Calu3 (cell line): ENCODE results near the gene PCOLCE2. TPM values are rescaled to one million over a fixed set of nuclear protein-coding genes. Genes with fewer than 3 reads are reported as not detected.

Source experiments
- BruUV-seq: library from RNA; stranded (reverse); fragments of 400-500 nt; replicated peaks from 2 replicates; lab custom pipeline; 2021; lab: Mats Ljungman, UMichigan
- CTCF ChIA-PET: fragments of 300-600 bp; sonication (Branson Sonifier 250); formaldehyde crosslinking; loops from one replicate; lab custom pipeline; 2022; ENCODE audit warnings: antibody characterized with exemption; lab: Charles Lee
- DNase-seq: peaks from one replicate; pipeline ENCODE4 v3.0.0; 2022
- H3K27ac Mint-ChIP-seq: one replicate; pipeline ENCODE4 v1.8.0; 2022; ENCODE audit warnings: mixed read lengths; ENCODE audit not compliant: unreplicated experiment
- H3K27me3 Mint-ChIP-seq: one replicate; pipeline ENCODE4 v1.8.0; 2022; ENCODE audit warnings: mixed read lengths; ENCODE audit not compliant: unreplicated experiment
- H3K36me3 Mint-ChIP-seq: one replicate; pipeline ENCODE4 v1.8.0; 2022; ENCODE audit warnings: mild to moderate bottlenecking, moderate library complexity, mixed read lengths; ENCODE audit not compliant: insufficient read depth, unreplicated experiment
- H3K4me1 Mint-ChIP-seq: one replicate; pipeline ENCODE4 v1.8.0; 2022; ENCODE audit warnings: mild to moderate bottlenecking, low read depth, mixed read lengths; ENCODE audit not compliant: unreplicated experiment
- H3K4me3 Mint-ChIP-seq: one replicate; pipeline ENCODE4 v1.8.0; 2022; ENCODE audit warnings: mild to moderate bottlenecking, low read depth, moderate library complexity, mixed read lengths; ENCODE audit not compliant: unreplicated experiment
- H3K9me3 Mint-ChIP-seq: one replicate; pipeline ENCODE4 v1.8.0; 2022; ENCODE audit warnings: low read depth, mixed read lengths; ENCODE audit not compliant: unreplicated experiment
- CTCF ChIP-seq: fragments of 200-600 bp; IDR thresholded peaks from one replicate; pipeline ENCODE4 v1.8.0; 2022; ENCODE audit warnings: antibody characterized with exemption; ENCODE audit not compliant: unreplicated experiment
- intact Hi-C: fragments of 100-400 bp; cut with micrococcal nuclease; formaldehyde crosslinking; loops from one replicate; pipeline ENCODE4 v1.10.0; 2022; ENCODE audit not compliant: unreplicated experiment
- total RNA-seq: library from RNA; stranded (reverse); gene quantifications from 2 replicates; pipeline ENCODE4 v1.2.3, GENCODE V29; 2022

Gene PCOLCE2
- total RNA-seq, 1 experiment from 2014 or later: 9.6 TPM

DNA sequence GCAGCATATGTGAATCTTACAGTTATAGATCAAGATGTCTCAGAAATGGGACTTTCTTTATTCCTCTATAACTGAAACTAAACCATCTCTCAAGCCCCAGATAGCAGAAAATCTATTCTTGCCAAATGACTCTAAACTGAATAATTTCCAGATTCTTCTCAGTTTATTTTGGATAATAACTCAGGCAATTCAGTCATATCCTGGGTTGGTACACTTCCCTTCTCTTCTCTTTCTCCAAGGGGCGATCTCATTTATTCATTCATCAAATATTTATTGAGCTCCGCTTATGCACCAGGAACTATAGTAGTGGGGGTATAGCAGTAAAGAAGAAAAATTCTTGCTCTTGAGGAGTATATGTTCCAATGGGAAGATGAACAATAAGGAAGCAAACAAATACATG is 13.5 kb upstream of the PCOLCE2 start:
- DNase-seq: no peak
- CTCF ChIA-PET: interaction anchor here (1.3 to 1.4 kb wide), 3 partner anchors 14 to 74 kb away, joined by 4 to 7 read pairs (median 6); partner anchors contain the start of gene PCOLCE2
- no peaks in the 10 kb centered on the region for H3K27me3 Mint-ChIP-seq
- H3K36me3 Mint-ChIP-seq: no peaks in the 10 kb centered on the region
- TF ChIP-seq CTCF: no peak
- H3K4me1 Mint-ChIP-seq: peaks cover 17% of the 10 kb centered on the region
- H3K9me3 Mint-ChIP-seq: no peaks in the 10 kb centered on the region
- H3K4me3 Mint-ChIP-seq: no peak overlapping the region
- intact Hi-C loops: no loop called here
- BruUV-seq: no TSS peak
- H3K27ac Mint-ChIP-seq: no peak overlapping the region

GRCh38 chr3:142898346-142899213 is 9.7 kb upstream of the PCOLCE2 start:
- Mint-ChIP-seq H3K4me1 (peaks cover 9% of the 10 kb centered on the region), H3K27ac (no peak overlapping the region), H3K4me3 (no peak overlapping the region), H3K36me3 (no peaks in the 10 kb centered on the region), H3K27me3 (no peaks in the 10 kb centered on the region), H3K9me3 (no peaks in the 10 kb centered on the region)
- BruUV-seq: no TSS peak
- intact Hi-C loops: no loop called here
- no peak for TF ChIP-seq CTCF
- no peak for DNase-seq
- CTCF ChIA-PET: interaction anchor here (0.9 to 1.9 kb wide), 2 partner anchors 10 to 13 kb away, joined by 3 to 7 read pairs; partner anchors contain the start of gene PCOLCE2

DNA sequence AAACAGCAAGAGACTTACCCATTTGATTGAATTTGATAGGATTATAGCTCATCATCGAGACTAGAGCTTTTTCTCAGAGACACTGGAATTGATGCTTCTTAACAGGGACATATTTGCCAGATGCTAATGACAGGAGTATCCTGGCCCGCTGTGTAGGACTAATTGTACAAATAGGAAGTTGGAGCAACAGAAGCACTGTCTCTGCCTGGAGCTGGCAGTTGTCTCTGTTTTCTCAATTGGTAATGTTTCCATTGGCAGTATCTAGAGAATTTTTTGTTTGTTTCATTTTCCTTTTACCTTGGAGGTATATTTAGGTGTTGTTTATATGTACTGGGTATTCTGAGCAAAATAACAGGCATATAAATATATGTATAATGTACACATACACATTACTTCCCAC is 8.9 kb upstream of the PCOLCE2 start:
- H3K27me3 Mint-ChIP-seq: no peaks in the 10 kb centered on the region
- H3K27ac Mint-ChIP-seq: no peak overlapping the region
- intact Hi-C loops: no loop called here
- H3K4me3 Mint-ChIP-seq: no peak overlapping the region
- TF ChIP-seq CTCF: no peak
- no TSS peak for BruUV-seq
- H3K9me3 Mint-ChIP-seq: no peaks in the 10 kb centered on the region
- H3K36me3 Mint-ChIP-seq: no peaks in the 10 kb centered on the region
- CTCF ChIA-PET: interaction anchor here (0.6 to 2.0 kb wide), 5 partner anchors 9 to 237 kb away, joined by 3 to 8 read pairs (median 3); partner anchors contain the start of gene PCOLCE2
- no peak for DNase-seq
- peaks cover 9% of the 10 kb centered on the region for H3K4me1 Mint-ChIP-seq

DNA sequence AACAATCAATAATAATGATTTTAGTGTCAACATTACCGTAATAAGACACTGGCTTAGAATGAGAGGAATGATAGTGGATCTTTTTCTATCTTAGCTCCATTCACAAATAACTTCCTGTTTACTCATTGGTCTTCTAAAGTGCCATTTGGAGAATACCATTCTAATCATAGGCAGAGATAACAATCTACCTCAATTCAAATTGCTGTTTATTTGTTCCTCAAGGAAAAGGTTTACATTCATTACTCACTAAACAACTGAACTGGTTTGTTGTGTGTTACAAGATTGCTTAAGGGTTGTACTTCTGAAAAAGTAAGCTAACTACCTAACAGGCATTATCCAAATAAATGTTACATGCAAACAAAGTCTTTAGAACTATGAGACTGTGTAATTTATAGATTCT is 8.1 kb upstream of the PCOLCE2 start:
- CTCF ChIA-PET: interaction anchor here (0.6 to 2.0 kb wide), 5 partner anchors 9 to 236 kb away, joined by 3 to 8 read pairs (median 6); partner anchors contain the start of gene PCOLCE2

More for the DNA sequence above, 8.1 kb upstream of the PCOLCE2 start:
- Mint-ChIP-seq H3K27me3 (no peaks in the 10 kb centered on the region), H3K4me1 (peaks cover 9% of the 10 kb centered on the region), H3K27ac (no peak overlapping the region), H3K9me3 (no peaks in the 10 kb centered on the region), H3K4me3 (no peak overlapping the region), H3K36me3 (no peaks in the 10 kb centered on the region)
- no peak for TF ChIP-seq CTCF
- intact Hi-C loops: no loop called here
- no TSS peak for BruUV-seq
- DNase-seq: no peak
